Measurements from ENCODE around the gene MRPS22. TPM values are rescaled to one million over a fixed set of nuclear protein-coding genes. Genes with fewer than 3 reads are reported as not detected.
A peak's percentile ranks its signal among the peaks of the same experiment; 100 is the strongest.
"Not testable (repeated sequence)": the region's sequence is repeated elsewhere in the genome, so short reads cannot be mapped to it uniquely, and the experiment has no call there.

The MRPS22 gene
- polyA plus RNA-seq, 3 donors, result 58.6 to 62.7 (median 59.4) TPM

GRCh38 chr3:139324456-139324855, 19.4 kb upstream of the MRPS22 start:
- DNase-seq (ENCODE audit: extremely low read depth in 1 of 11, low read depth in 9 of 11, low spot score in 4 of 11), result no peak

GRCh38 chr3:139325551-139325950, 18.3 kb upstream of the MRPS22 start:
- DNase-seq (ENCODE audit: extremely low read depth in 1 of 11, low read depth in 9 of 11, low spot score in 4 of 11), result no peak

GRCh38 chr3:139326131-139326530, 17.7 kb upstream of the MRPS22 start:
- DNase-seq (ENCODE audit: extremely low read depth in 1 of 11, low read depth in 9 of 11, low spot score in 4 of 11), result no peak

GRCh38 chr3:139326707-139327106, 17.1 kb upstream of the MRPS22 start:
- no peak for DNase-seq (ENCODE audit: extremely low read depth in 1 of 11, low read depth in 9 of 11, low spot score in 4 of 11)

GRCh38 chr3:139327231-139327630, 16.6 kb upstream of the MRPS22 start:
- no peak for DNase-seq (ENCODE audit: extremely low read depth in 1 of 11, low read depth in 9 of 11, low spot score in 4 of 11)

- no peak for DNase-seq (ENCODE audit: extremely low read depth in 1 of 11, low read depth in 9 of 11, low spot score in 4 of 11)
These were observed 16.0 kb upstream of the MRPS22 start for GRCh38 chr3:139327861-139328260.

GRCh38 chr3:139328356-139328755, 15.5 kb upstream of the MRPS22 start:
- DNase-seq (ENCODE audit: extremely low read depth in 1 of 11, low read depth in 9 of 11, low spot score in 4 of 11), result no peak

GRCh38 chr3:139329364-139329850, 14.4 kb upstream of the MRPS22 start:
- DNase-seq (ENCODE audit: extremely low read depth in 1 of 11, low read depth in 9 of 11, low spot score in 4 of 11), result peak; percentile 42 to 79 (median 69)

- no peak for DNase-seq (ENCODE audit: extremely low read depth in 1 of 11, low read depth in 9 of 11, low spot score in 4 of 11)
These were observed 11.7 kb upstream of the MRPS22 start for GRCh38 chr3:139332092-139332491.

GRCh38 chr3:139334675-139335074, 9.1 kb upstream of the MRPS22 start:
- DNase-seq (ENCODE audit: extremely low read depth in 1 of 11, low read depth in 9 of 11, low spot score in 4 of 11), result not testable (repeated sequence)

- DNase-seq (ENCODE audit: extremely low read depth in 1 of 11, low read depth in 9 of 11, low spot score in 4 of 11), result no peak
These were observed 5.4 kb upstream of the MRPS22 start for GRCh38 chr3:139338405-139338804.

- DNase-seq (ENCODE audit: extremely low read depth in 1 of 11, low read depth in 9 of 11, low spot score in 4 of 11), result no peak
These were observed 4.5 kb upstream of the MRPS22 start for GRCh38 chr3:139339219-139339906.

- no peak for DNase-seq (ENCODE audit: extremely low read depth in 1 of 11, low read depth in 9 of 11, low spot score in 4 of 11)
These were observed 3.0 kb upstream of the MRPS22 start for GRCh38 chr3:139340784-139341183.

GRCh38 chr3:139342054-139342453, 1.8 kb upstream of the MRPS22 start:
- no peak for DNase-seq (ENCODE audit: extremely low read depth in 1 of 11, low read depth in 9 of 11, low spot score in 4 of 11)

- no peak for DNase-seq (ENCODE audit: extremely low read depth in 1 of 11, low read depth in 9 of 11, low spot score in 4 of 11)
These were observed 3.0 kb downstream of the MRPS22 start for GRCh38 chr3:139346771-139347170.

GRCh38 chr3:139353920-139354556, 10.2 kb downstream of the MRPS22 start:
- peak in 6 of 11 donors; percentile 16 to 35 (median 19) for DNase-seq (ENCODE audit: extremely low read depth in 1 of 11, low read depth in 9 of 11, low spot score in 4 of 11)

- DNase-seq (ENCODE audit: extremely low read depth in 1 of 11, low read depth in 9 of 11, low spot score in 4 of 11), result no peak
These were observed 10.8 kb downstream of the MRPS22 start for GRCh38 chr3:139354661-139355060.

- DNase-seq (ENCODE audit: extremely low read depth in 1 of 11, low read depth in 9 of 11, low spot score in 4 of 11), result no peak
These were observed 11.7 kb downstream of the MRPS22 start for GRCh38 chr3:139355476-139355875.

GRCh38 chr3:139355891-139356290, 12.1 kb downstream of the MRPS22 start:
- no peak for DNase-seq (ENCODE audit: extremely low read depth in 1 of 11, low read depth in 9 of 11, low spot score in 4 of 11)

GRCh38 chr3:139357899-139358298, 14.1 kb downstream of the MRPS22 start:
- DNase-seq (ENCODE audit: extremely low read depth in 1 of 11, low read depth in 9 of 11, low spot score in 4 of 11), result no peak

Measured in renal cortex interstitium (tissue), 11 donors.